HS-5 (cell line): ENCODE measurements around the gene GDPD5.

Experiments used
- DNase-seq: peaks from one replicate; pipeline ENCODE4 v3.0.0-alpha.2; 2012; ENCODE audit warnings: low read depth

Gene GDPD5, protein sequence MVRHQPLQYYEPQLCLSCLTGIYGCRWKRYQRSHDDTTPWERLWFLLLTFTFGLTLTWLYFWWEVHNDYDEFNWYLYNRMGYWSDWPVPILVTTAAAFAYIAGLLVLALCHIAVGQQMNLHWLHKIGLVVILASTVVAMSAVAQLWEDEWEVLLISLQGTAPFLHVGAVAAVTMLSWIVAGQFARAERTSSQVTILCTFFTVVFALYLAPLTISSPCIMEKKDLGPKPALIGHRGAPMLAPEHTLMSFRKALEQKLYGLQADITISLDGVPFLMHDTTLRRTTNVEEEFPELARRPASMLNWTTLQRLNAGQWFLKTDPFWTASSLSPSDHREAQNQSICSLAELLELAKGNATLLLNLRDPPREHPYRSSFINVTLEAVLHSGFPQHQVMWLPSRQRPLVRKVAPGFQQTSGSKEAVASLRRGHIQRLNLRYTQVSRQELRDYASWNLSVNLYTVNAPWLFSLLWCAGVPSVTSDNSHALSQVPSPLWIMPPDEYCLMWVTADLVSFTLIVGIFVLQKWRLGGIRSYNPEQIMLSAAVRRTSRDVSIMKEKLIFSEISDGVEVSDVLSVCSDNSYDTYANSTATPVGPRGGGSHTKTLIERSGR

GRCh38 chr11:75525433-75526191, at the start of gene GDPD5:
Gene GDPD5 (minus strand): TSS chr11:75525941. CDS start chr11:75477735, 48,206 bp downstream.
- peak; percentile 24 for DNase-seq

GRCh38 chr11:75574698-75575602, 49.2 kb upstream of the GDPD5 start:
- DNase-seq: no peak

- DNase-seq: no peak
Measured at GRCh38 chr11:75572744-75573143, 47.0 kb upstream of the GDPD5 start.

GRCh38 chr11:75571625-75572024, 45.9 kb upstream of the GDPD5 start:
- no peak for DNase-seq

DNA sequence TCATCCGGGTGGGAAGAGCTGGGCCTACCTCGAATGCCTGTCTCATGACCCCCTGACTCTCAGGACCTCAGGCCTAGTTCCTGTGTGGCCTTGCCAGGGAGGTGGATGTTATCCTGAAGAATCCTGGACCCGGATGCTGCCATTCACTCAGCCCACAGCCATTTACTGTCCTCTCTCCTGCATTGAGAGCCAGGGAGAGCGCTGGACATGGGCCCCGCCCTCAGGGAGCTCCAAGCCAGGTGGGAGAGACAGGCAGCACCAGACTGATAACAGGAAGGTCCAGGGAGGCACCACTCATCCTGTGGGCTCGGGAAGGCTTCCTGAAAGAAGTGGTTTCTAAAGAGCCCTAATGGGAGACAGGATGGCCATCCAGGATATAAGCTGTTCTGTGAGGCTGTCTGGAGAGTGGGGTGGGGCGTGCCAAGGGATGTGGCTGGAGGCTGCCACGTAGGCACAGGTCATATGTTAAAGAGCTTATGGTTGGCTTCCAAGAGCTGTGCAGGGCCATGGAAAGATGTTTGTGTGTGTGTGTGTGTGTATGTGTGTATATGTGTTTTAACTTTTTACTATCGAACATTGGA, 44.9 kb upstream of the GDPD5 start:
- no peak for DNase-seq

- DNase-seq: no peak
Measured at GRCh38 chr11:75568616-75569219, 43.0 kb upstream of the GDPD5 start.

DNA sequence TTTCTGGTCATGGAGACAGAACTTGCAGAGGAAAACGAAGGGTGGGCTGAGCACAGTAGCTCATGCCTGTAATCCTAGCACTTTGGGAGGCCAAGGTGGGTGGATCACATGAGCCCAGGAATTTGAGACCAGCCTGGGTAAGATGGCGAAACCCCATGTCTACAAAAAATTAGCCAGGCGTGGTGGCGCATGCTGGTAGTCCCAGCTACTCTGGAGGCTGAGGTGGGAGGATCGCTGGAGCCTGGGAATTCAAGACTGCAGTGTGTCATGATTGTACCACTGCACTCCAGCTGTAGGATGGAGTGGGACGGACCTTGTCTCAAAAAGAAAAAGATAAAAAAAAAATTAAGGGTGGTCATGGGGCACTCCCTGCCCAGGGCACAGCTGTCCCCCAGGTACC, 42.2 kb upstream of the GDPD5 start:
- DNase-seq: no peak

- no peak for DNase-seq
Measured at GRCh38 chr11:75566763-75567279, 41.1 kb upstream of the GDPD5 start.

GRCh38 chr11:75565916-75566762, 40.4 kb upstream of the GDPD5 start:
- no peak for DNase-seq

- peak; percentile 64 for DNase-seq
Measured at GRCh38 chr11:75565221-75565814, 39.6 kb upstream of the GDPD5 start.

DNA sequence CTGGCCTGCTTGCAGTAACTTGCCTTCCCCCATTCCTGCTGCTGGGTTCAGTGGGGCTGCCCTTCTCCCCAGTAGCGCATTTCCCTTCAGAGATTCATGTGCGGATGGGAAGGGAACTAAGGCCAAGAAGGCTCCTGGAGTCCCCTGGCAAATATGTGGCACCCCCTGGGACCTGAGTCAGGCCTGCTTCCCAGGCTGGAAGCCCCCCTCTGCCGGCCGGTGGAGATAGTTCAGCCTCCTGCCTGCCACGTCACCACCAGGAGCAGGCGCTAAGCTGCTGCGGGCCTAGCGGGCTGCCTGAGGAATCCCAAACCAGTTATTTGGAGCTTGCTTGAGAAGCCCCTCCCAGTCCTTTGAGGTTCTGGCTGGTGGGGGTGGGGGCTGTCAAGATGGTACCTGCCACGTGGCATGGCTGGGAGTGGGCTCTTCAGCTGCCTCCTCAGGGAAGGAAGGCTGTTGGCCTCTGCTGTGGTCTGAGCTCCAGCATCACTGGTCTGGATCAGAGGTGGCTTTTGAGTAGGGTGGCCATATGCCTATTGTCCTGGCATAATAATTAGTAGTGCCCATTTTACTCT, 38.3 kb upstream of the GDPD5 start:
- peak; percentile 71 for DNase-seq

DNA sequence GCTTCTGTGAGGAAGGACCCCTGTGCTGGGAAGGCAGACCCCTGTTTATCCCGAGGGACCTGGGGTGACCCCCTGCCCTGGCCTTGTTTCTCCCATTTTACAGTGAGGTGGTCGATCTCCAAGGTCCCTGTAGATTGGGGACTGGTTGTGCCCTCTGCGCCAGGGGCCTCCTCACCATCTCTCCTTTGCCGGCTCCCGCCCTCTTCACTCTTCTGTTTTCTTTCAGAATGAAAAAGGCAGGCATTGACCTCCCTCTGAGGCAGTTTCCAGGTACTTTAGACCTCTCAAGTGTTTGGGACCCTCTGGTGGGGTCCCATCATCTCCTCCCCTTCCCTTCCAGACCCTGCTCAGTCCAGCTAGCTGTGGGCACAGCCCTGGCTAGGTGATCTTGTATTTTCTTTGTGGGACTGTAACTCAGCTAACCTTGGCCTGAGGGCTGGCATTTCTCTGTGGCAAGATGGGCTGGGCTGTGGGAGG, 37.8 kb upstream of the GDPD5 start:
- DNase-seq: no peak

GRCh38 chr11:75562836-75563484, 37.2 kb upstream of the GDPD5 start:
- no peak for DNase-seq

- no peak for DNase-seq
Measured at GRCh38 chr11:75562048-75562835, 36.5 kb upstream of the GDPD5 start, which contains the start of gene SERPINH1. Gene SERPINH1 (plus strand): TSS chr11:75562253. CDS start chr11:75566350, 4,097 bp downstream.

DNA sequence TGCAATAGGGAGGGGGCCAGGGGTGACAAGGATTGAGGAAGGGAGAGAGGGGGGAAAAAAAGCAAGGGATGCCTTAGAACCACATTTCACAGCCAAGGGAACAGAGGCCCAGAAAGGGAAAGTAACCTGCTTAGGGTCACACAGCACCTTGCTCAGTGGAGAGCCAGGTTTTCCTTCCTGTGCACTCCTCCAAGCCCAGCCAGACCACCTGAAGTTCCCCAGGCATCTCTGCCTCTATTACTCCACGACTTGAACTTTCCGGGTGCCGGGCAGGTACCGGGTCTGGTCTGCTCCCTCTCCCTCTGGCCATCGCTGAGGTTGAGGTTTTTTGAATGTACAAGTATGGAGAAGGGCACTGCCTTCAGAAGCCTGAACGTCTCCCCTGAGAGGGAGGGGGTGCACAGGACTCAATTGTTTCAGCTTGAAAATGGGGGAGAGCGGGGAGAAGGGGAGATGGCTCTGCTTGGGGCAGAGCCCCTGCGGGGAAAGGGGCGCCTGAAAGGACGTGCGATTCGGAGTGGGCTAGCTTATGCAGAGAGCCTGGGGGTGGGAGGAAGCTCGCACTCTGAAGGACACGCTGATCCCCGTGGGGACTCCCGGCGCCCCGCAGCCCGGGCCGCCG, 35.8 kb upstream of the GDPD5 start:
- DNase-seq: no peak

GRCh38 chr11:75560644-75561043, 34.9 kb upstream of the GDPD5 start:
- DNase-seq: no peak
